ENCODE results near the gene IRX5.

IRX5 gene

DNA sequence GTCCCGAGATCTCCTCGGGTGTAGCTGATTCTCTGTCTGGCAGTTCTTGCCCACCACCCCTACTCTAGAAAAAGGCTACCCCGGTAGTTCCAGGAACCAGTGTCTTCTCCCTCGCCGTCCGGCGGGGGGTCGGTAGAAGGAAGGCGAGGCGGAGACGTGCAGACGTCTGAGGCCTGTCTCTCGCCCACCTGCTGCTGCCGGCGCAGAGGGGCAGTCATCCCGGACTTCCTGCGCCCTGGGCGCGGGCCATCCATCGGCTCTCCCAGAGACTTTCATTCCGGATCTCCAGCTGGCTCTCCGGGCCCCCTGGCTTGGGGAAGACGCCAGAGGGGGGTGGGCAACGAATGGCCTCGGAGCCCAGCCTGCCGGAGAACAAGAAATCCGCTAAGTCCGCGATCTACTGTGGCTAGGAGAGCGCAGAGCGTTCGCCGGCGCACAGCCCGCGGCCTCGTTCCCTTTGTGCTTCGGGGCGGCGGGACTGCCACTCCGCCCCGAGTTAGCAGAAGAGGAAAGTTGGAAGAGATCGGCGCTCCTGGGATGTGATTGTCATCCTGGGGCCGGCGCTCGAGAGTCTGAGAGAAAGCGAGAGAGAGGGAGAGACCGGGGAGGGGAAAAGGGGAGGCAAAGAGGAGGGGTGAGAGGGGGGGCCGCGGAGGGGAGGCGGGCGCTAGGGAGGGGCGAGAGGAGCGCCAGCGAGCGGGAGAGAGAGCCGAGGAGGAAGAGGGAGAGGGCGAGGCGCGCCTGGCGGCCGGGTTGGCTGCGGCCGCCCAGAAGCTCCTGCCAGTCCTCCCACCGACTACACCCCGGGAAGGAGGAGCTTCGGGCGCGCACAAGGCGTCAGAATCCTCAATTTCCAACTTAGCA is at the start of gene IRX5:
IRX5 (plus strand) TSS at position 861 of the 864 bp plus-strand sequence. CDS start 334 bp downstream, outside the sequence.
- peak in 1 of 4 experiments; percentile 45 for DNase-seq (ENCODE audit: low read depth in 4 of 4, low spot score in 1 of 4)

DNA sequence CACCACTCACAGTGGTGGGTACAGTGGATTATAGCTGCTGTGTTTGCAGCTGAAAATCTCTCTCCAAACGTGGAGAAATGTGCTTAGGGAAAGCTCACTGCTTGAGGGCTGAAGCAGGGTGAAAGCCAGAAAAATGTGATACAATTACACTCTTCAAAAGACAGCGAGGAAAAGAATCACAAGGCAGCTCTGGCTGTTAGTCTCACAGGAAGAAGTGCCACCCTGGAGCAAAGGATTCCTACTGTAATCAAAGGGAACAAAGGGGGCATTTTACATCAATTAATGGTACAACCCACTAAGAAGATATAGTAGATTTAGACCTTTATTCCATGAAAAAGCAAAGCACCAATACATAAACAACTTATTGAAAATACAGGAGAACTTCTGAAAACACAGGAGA is 48.1 kb upstream of the IRX5 start:
- no peak for DNase-seq (ENCODE audit: low read depth in 4 of 4, low spot score in 1 of 4)

DNA sequence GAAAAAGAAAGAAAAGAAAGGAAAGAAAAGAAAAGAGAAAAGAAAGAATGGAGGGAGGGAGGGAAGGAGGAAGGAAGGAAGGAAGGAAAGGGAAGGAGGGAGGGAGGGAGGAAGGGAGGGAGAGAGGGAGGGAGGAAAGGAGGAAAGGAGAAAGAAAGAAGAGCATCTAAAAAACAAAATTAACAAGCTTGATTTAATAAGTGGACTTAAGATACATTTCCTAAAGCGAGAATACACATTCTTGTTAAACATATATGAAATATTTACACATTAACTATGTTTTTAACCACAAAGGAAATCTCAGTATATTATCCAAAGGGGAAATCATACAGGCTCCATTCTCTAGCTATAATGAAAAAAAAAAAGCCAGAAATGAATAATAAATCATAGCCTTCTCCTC is 47.3 kb upstream of the IRX5 start:
- no peak for DNase-seq (ENCODE audit: low read depth in 4 of 4, low spot score in 1 of 4)

GRCh38 chr16:54886078-54886477 is 44.6 kb upstream of the IRX5 start:
- DNase-seq (ENCODE audit: low read depth in 4 of 4, low spot score in 1 of 4) = no peak

- DNase-seq (ENCODE audit: low read depth in 4 of 4, low spot score in 1 of 4) = no peak
These were observed 40.3 kb upstream of the IRX5 start for GRCh38 chr16:54890381-54890780.

DNA sequence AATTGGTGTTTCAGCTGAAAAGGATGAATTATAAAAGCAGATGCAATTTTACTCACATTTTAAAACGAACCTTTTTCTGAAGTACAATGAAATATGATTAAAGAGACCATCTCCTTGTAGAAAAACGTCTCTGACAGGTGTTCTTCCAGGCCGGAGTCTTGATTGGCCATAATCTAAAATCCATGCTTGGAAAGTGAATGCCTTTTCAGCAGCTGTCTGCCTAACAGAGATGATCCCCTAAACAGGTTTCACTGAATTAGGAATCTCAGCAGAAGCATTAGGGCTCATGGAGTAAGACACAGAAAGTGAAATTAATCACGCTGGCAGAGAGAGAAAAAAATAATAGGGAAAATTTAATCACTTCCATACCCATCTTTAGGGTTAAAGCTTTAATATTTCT is 39.3 kb upstream of the IRX5 start:
- DNase-seq (ENCODE audit: low read depth in 4 of 4, low spot score in 1 of 4) = no peak

DNA sequence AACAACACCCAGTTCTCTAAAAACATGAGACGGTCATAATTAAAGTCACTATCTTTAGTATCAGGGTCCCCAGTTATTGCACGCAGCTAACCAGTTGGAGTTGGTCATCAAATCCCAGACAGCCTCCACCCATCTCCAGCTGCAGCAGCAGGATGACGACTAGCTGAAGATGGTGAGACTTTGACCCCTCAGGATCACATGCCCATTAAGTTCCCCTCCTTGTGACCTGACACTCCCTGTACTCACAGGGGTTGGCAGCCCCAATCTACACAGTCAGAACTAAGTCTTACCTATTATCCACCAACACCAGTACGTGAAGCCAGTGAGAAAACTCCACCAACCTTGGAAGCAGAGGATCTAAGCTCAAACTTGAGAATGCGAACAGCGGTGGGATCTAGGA is 37.7 kb upstream of the IRX5 start:
- DNase-seq (ENCODE audit: low read depth in 4 of 4, low spot score in 1 of 4) = no peak

- no peak for DNase-seq (ENCODE audit: low read depth in 4 of 4, low spot score in 1 of 4)
These were observed 32.7 kb upstream of the IRX5 start for GRCh38 chr16:54897930-54898329.

DNA sequence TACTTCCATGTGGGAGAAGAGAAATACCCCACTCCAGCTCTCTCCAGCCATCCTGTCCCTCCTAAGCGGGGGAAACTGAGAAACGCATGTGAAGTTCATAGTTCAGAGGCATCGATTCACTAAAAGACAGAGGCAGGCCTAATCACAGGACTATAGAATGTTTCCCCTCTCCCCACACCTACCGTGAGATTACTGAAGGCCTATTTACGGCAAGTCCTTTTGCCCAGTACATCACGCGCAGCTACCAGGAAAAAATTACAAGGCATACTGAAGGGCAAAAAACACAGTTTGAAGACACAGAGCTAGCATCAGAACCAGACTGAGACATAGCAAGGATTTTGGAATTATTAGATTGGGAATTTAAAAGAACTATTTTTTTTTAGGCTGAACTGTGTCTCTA is 29.1 kb upstream of the IRX5 start:
- DNase-seq (ENCODE audit: low read depth in 4 of 4, low spot score in 1 of 4) = no peak

DNA sequence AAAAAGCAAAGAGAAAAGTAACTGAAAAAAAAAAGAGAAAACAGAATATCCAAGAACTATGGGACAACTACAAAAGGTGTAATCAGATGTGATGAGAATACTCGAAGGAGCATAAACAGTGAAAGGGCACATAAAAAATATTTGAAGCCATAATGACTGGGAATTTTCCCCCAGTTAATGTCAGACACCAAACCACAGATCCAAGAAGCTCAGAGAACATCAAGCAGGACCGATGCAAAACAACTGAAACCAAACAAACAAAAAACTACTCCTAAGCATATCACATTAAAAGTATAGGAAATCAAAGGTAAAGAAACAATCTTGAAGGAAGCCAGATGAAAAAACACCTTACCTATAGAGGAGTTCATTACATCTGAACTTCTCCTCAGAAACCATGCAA is 27.6 kb upstream of the IRX5 start:
- DNase-seq (ENCODE audit: low read depth in 4 of 4, low spot score in 1 of 4) = no peak

DNA sequence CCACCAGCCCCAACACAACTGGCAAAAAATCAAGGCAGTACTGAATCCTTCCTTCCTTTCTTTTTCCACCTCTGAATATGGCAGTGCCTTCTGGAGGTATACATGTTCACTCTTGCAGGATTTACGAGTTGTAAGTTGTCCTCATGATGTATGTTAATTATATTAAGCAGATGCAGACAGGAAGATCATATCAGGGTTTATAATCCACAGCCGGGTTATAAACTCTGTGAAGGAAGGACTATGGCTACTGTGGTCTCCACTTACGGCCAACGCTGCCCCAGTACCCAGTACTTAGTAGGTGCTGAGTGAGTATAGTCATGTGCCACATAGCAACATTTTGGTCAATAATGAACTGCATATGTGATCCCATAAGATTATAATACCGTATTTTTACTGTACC is 19.6 kb upstream of the IRX5 start:
- DNase-seq (ENCODE audit: low read depth in 4 of 4, low spot score in 1 of 4) = no peak

DNA sequence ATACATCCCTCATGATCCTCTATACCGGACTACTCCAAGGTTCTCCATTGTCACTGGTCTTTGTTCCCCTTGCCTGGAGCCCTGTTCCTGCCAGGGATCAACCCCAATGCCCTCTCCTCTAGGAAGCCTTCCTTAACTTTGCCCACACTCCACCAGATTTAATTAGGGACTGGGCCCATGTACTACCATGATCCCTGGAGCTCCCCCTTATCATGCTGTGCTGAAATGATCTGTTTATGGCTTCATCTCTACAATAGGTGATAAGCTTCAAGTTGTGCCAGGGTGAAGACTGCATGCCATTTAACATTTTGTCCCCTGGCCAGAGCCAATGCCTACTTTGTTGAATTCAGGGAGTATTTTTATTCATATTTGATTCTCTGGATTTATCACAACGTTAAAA is 17.9 kb upstream of the IRX5 start:
- no peak for DNase-seq (ENCODE audit: low read depth in 4 of 4, low spot score in 1 of 4)

GRCh38 chr16:54921206-54921824 is 9.3 kb upstream of the IRX5 start:
- no peak for DNase-seq (ENCODE audit: low read depth in 4 of 4, low spot score in 1 of 4)

GRCh38 chr16:54923055-54923473 is 7.6 kb upstream of the IRX5 start:
- no peak for DNase-seq (ENCODE audit: low read depth in 4 of 4, low spot score in 1 of 4)

DNA sequence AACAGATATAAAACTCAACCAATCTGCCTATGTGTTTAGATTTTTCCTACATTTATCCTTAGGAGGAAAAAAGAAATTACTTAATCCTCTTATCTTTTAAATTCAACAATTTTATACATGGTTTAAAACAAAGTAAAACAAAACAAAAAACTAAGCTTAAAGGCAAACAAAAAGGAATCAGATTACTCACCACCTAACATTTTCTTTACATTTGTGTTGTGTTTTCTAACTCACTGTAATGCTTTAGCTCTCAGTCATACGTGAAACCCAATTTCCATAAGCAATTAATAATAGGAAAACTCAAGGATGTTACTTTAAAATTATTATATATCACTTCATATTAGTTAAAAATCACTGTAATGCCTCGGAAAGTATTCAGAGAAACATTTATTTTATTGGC is 6.7 kb upstream of the IRX5 start:
- DNase-seq (ENCODE audit: low read depth in 4 of 4, low spot score in 1 of 4) = no peak

DNA sequence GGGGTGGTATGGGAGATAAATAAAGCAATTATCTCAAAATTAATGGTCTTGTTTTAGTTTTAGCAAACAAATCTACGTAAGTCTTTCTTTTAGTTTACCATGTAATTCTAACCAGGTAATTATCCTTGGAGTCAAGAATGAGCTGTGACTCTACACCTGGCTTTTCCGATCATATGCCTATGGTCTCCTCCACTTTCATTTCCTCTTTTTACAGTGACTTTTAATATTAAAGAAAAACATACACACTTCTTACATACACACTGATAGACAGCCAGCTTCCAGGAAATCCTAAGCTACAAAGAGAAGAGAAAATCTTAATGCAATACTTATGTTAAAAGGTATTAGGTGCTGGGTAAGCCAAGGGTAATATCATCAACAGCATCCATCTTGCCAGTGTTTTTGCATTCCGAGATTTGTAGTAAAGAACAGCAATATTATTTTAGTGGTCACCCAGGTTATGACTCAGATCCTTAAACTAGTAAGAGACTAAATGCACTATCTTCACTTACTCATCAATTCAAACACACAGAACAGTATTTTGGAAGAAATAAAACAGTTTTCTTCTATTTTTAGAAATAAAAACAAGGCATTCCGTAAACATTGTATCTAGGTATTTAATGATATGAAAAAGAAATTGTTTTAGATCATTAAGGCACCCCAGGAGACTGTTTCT is 4.4 kb upstream of the IRX5 start:
- no peak for DNase-seq (ENCODE audit: low read depth in 4 of 4, low spot score in 1 of 4)

DNA sequence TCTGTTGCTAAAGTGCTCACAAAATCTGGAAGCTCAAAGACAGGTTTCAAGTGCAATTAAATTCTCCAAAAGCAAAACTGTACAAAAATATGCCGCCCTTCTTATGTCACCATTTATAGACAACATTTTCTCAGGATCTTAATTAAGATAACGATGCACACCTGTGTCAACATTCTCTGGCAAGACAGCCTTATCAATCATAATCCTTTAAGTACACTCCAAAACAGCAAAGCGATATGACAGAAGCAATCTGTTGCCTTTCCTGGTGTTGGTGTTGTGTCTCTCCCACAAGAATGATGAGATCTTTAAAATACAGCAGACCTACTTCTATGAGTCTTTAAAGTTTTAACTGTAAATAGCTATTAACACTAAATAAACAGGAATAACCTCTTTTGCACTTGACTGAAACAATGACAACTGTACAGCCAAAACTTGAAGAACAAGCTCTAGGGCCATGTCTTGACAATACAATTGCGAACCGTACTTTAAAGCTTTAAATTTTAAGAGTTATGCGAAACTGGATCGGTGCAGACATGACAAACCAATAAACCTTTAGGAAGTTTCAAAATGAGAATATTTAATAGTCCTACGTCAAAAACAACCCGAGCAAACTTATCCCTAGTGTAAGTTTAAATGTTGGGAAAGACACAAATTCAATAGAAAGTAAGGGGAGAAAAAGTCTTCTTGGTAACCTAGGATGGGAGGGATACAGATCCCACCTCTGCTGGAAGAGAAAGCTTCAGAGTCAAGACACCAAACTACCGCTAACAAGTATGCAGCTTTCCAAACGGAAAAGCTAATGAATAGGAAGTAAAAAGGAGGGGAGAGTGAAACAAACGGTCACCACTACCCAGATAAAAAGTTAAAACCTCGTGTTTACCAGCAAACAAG is 3.3 kb upstream of the IRX5 start:
- DNase-seq (ENCODE audit: low read depth in 4 of 4, low spot score in 1 of 4) = no peak

GRCh38 chr16:54928016-54928356 is 2.7 kb upstream of the IRX5 start:
- no peak for DNase-seq (ENCODE audit: low read depth in 4 of 4, low spot score in 1 of 4)

GRCh38 chr16:54928411-54929089 is 2.1 kb upstream of the IRX5 start:
- DNase-seq (ENCODE audit: low read depth in 4 of 4, low spot score in 1 of 4) = no peak

DNA sequence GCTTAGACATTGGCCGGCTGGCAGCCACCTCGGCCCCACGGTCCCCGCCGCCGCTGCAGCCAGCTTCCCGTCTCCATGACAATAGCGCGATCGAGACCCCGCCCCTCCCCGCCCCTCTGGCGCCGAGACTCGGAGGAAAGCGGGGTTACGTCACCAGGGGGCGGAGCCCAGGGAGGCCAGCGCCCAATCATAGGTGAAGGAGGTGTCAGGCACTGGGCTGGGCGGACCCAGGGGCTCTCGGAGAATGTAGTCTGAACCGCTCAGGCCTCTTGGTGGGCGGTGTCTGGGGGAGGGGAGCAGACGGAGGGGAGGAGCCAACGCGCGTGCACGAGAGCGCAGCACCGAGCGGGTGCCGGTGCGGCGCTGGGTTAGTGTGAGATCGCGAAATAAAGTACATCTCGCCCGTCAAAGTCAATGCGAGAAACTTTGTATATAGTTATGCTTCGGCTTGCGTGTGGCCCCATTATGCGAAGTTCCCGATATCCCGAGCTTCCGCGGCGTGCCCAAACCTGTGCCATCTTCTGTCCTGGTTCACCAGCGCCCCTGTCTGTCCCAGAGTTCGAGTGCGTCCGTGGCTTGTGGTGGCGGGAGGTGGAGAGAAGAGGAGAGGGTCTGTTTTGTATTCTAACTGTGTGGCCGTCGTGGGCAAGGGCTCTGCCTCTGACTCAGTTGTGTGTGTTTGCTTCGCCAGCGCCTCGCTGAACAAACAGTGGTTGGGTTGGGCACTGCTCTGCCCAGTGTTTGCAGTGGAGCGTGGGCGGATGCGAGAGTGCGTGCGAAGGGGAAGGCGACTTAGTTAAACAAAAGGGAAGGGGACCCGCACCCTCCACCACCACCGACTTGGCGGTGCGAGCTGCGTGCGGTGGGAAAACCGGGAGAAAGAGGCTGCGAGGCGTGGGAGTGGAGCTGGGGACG is 1.3 kb upstream of the IRX5 start:
- DNase-seq (ENCODE audit: low read depth in 4 of 4, low spot score in 1 of 4) = peak; percentile 79 to 95 (median 91)

Measured in stimulated activated CD4-positive, alpha-beta T cell treated with anti-CD3 and anti-CD28 coated beads, Interleukin-1b, Interleukin-23, amount 100 ng/mL, for 24 hours (primary cell).